ENCODE results near the gene ABLIM2. TPM values are rescaled to one million over a fixed set of nuclear protein-coding genes. Genes with fewer than 3 reads are reported as not detected.

ABLIM2 gene
- total RNA-seq, 1 experiment from 2014 or later = 6.1 TPM

GRCh38 chr4:8009710-8010511 lies 148.7 kb downstream of the ABLIM2 start:
- ATAC-seq (no peak), DNase-seq (ENCODE audit: low read depth, low spot score) (no peak)
- no peak overlapping the region for H3K4me2 ChIP-seq (ENCODE audit: low read length)
- no peaks in the 10 kb centered on the region for H3K9me3 ChIP-seq (ENCODE audit: control insufficient read depth in 1 of 2, insufficient read depth in 1 of 2, low read depth in 1 of 2, low read length in 2 of 2)
- no peak overlapping the region for H3K27ac ChIP-seq (ENCODE audit: low read depth, low read length)
- H2AFZ ChIP-seq (ENCODE audit: low read depth, low read length, poor library complexity, severe bottlenecking) = no peak overlapping the region
- CTCF ChIA-PET = interaction anchor here (0.7 kb wide), 1 partner anchor 20 kb away, joined by 3 read pairs; no protein-coding TSS in a partner anchor
- RAD21 ChIA-PET (ENCODE audit: low non-redundant PET in 1 of 2, low total read pairs in 2 of 2, uncharacterized antibody in 2 of 2, unreplicated experiment in 2 of 2) = no interaction called here
- H3K36me3 ChIP-seq (ENCODE audit: control insufficient read depth in 1 of 2, insufficient read depth in 2 of 2, low read length in 2 of 2) = no peaks in the 10 kb centered on the region
- peaks cover 10% of the 10 kb centered on the region; the same call in 1 of the 2 replicates for H3K27me3 ChIP-seq (ENCODE audit: insufficient read depth, low read length)
- H3K4me3 ChIP-seq (replicated peaks in 1 of 2; ENCODE audit: low read depth in 1 of 2, low read length in 2 of 2) = no peak overlapping the region
- no peaks in the 10 kb centered on the region for H4K20me1 ChIP-seq (ENCODE audit: insufficient read depth)
- H3K79me2 ChIP-seq (ENCODE audit: insufficient read depth, low read length) = no peaks in the 10 kb centered on the region
- intact Hi-C loops (cut with micrococcal nuclease) = no loop called here
- TF ChIP-seq CEBPB (IDR thresholded peaks at IDR 0.05; ENCODE audit: low read depth) (no peak), MAX (IDR thresholded peaks at IDR 0.05) (no peak)
- H3K9me2 ChIP-seq (ENCODE audit: insufficient read depth) = no peaks in the 10 kb centered on the region
- no peaks in the 10 kb centered on the region for H3K4me1 ChIP-seq (ENCODE audit: control insufficient read depth in 1 of 2, insufficient read depth in 2 of 2, low read length in 2 of 2)
- no TSS peak for BruUV-seq (replicated peaks)
- no peak overlapping the region for H3K9ac ChIP-seq (ENCODE audit: low read length)
- POLR2A ChIA-PET = no interaction called here

GRCh38 chr4:8009097-8009496 lies 149.5 kb downstream of the ABLIM2 start:
- DNase-seq (ENCODE audit: low read depth, low spot score) = no peak
- H3K4me1 ChIP-seq (ENCODE audit: control insufficient read depth in 1 of 2, insufficient read depth in 2 of 2, low read length in 2 of 2) = no peaks in the 10 kb centered on the region
- no peak overlapping the region for H3K9ac ChIP-seq (ENCODE audit: low read length)
- no peak overlapping the region for H2AFZ ChIP-seq (ENCODE audit: low read depth, low read length, poor library complexity, severe bottlenecking)
- H3K27ac ChIP-seq (ENCODE audit: low read depth, low read length) = no peak overlapping the region
- no peaks in the 10 kb centered on the region for H3K36me3 ChIP-seq (ENCODE audit: control insufficient read depth in 1 of 2, insufficient read depth in 2 of 2, low read length in 2 of 2)
- no peaks in the 10 kb centered on the region for H4K20me1 ChIP-seq (ENCODE audit: insufficient read depth)
- TF ChIP-seq POLR2AphosphoS5 (IDR thresholded peaks at IDR 0.05; ENCODE audit: low read depth, low read length) (no peak), ZNF274 (IDR thresholded peaks at IDR 0.05; ENCODE audit: low read depth, low read length) (no peak), SRF (IDR thresholded peaks at IDR 0.05; ENCODE audit: low read depth) (no peak), EZH2 (IDR thresholded peaks at IDR 0.05) (no peak), CEBPB (IDR thresholded peaks at IDR 0.05; ENCODE audit: low read depth) (no peak)
- ChIA-PET POLR2A (no interaction called here), RAD21 (ENCODE audit: low non-redundant PET in 1 of 2, low total read pairs in 2 of 2, uncharacterized antibody in 2 of 2, unreplicated experiment in 2 of 2) (no interaction called here), CTCF (no interaction called here)
- no peak for ATAC-seq
- H3K9me3 ChIP-seq (ENCODE audit: control insufficient read depth in 1 of 2, insufficient read depth in 1 of 2, low read depth in 1 of 2, low read length in 2 of 2) = no peaks in the 10 kb centered on the region
- no peaks in the 10 kb centered on the region for H3K79me2 ChIP-seq (ENCODE audit: insufficient read depth, low read length)
- intact Hi-C loops (cut with micrococcal nuclease) = no loop called here
- H3K9me2 ChIP-seq (ENCODE audit: insufficient read depth) = no peaks in the 10 kb centered on the region
- no peak overlapping the region for H3K4me3 ChIP-seq (replicated peaks in 1 of 2; ENCODE audit: low read depth in 1 of 2, low read length in 2 of 2)
- H3K4me2 ChIP-seq (ENCODE audit: low read length) = no peak overlapping the region
- no TSS peak for BruUV-seq (replicated peaks)
- H3K27me3 ChIP-seq (ENCODE audit: insufficient read depth, low read length) = peaks cover 10% of the 10 kb centered on the region; the same call in 1 of the 2 replicates
